HG02798 (cell line): ENCODE measurements around the gene GCSAM.
A peak's percentile ranks its signal among the peaks of the same experiment; 100 is the strongest.

ENCODE experiments used
- ATAC-seq: cut with Tn5 transposase; IDR thresholded peaks from one replicate; pipeline ENCODE4 v1.9.1; 2021; ENCODE audit warnings: mild to moderate bottlenecking; ENCODE audit not compliant: unreplicated experiment, poor library complexity

Gene GCSAM

GRCh38 chr3:112130638-112130993, 2.4 kb downstream of the GCSAM start:
- no peak for ATAC-seq

GRCh38 chr3:112129925-112130637, 3.0 kb downstream of the GCSAM start:
- ATAC-seq, result no peak

GRCh38 chr3:112128843-112129727, 4.0 kb downstream of the GCSAM start:
- ATAC-seq, result peak; percentile 53

GRCh38 chr3:112127522-112128494, 5.2 kb downstream of the GCSAM start:
- no peak for ATAC-seq

GRCh38 chr3:112126511-112126911, 6.5 kb downstream of the GCSAM start:
- ATAC-seq, result no peak

GRCh38 chr3:112124907-112125607, 8.0 kb downstream of the GCSAM start:
- ATAC-seq, result no peak

- no peak for ATAC-seq
Measured at GRCh38 chr3:112123548-112123947, 9.5 kb downstream of the GCSAM start.

GRCh38 chr3:112122870-112123269, 10.2 kb downstream of the GCSAM start:
- ATAC-seq, result no peak

GRCh38 chr3:112121577-112122547, 11.2 kb downstream of the GCSAM start:
- no peak for ATAC-seq

GRCh38 chr3:112119962-112120836, 12.8 kb downstream of the GCSAM start:
- peak; percentile 24 for ATAC-seq

GRCh38 chr3:112117841-112118571, 15.0 kb downstream of the GCSAM start:
- no peak for ATAC-seq

- ATAC-seq, result no peak
Measured at GRCh38 chr3:112117415-112117814, 15.6 kb downstream of the GCSAM start.

- ATAC-seq, result no peak
Measured at GRCh38 chr3:112116748-112117186, 16.3 kb downstream of the GCSAM start.

GRCh38 chr3:112115806-112116383, 17.2 kb downstream of the GCSAM start:
- peak; percentile 16 for ATAC-seq

- ATAC-seq, result peak; percentile 43
Measured at GRCh38 chr3:112115161-112115739, 17.8 kb downstream of the GCSAM start.

GRCh38 chr3:112114576-112115160, 18.4 kb downstream of the GCSAM start:
- peak; percentile 26 for ATAC-seq
